ENCODE measurements around the gene C17orf75. TPM values are rescaled to one million over a fixed set of nuclear protein-coding genes. Genes with fewer than 3 reads are reported as not detected.

Gene C17orf75
- total and polyA plus RNA-seq, 12 donors = 10.7 to 25.6 (median 21.0) TPM

DNA sequence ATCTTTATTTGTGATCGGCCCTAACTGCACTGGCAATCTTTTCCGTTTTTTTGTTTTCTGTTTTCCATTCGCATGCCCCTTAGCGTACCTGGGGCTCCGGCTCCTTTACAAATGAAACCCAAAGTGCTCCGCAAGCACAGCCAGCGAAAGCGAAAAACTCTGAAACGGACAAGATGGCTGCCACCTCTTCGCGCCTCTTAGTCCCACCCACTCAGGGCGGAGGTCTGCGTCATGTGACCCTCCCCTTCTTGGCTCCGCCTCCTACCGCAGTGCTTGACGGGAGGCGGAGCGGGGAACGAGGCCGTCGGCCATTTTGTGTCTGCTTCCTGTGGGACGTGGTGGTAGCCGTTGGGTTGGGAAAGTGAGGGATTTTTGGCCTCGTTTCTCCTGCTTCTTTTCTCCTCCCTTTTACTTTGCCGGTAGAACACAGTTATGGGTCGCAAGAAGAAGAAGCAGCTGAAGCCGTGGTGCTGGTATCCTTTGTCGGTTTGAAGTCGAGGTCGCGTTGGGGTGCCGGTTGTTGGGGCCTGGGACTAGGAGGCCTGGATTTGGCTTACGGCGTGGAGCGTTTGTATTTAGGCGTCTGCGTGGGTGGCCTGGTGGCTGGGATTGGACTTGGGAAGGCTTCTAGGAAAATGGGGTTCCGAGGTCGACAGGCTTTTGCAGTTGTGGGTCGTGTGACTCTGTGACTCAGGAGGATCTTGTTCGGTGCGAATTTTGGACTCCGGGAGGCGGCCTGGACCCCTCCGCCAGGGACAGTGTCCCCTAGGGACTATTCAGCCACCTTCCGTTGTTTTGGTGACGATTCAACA is 8.1 kb upstream of the C17orf75 start, which contains the start of gene ZNF207:
Gene ZNF207 (plus strand): TSS at position 304 of the 812 bp plus-strand sequence. CDS start 129 bp downstream, at position 433.
- H3K36me3 ChIP-seq = peaks cover 0 to 36% (median 9%) of the 10 kb centered on the region in 9 donors
- H3K27me3 ChIP-seq = no peaks in the 10 kb centered on the region
- no peaks in the 10 kb centered on the region for H3K9me3 ChIP-seq
- peaks cover 14 to 51% (median 45%) of the 10 kb centered on the region in 9 donors for H3K4me1 ChIP-seq
- TF ChIP-seq, protein P1, sequence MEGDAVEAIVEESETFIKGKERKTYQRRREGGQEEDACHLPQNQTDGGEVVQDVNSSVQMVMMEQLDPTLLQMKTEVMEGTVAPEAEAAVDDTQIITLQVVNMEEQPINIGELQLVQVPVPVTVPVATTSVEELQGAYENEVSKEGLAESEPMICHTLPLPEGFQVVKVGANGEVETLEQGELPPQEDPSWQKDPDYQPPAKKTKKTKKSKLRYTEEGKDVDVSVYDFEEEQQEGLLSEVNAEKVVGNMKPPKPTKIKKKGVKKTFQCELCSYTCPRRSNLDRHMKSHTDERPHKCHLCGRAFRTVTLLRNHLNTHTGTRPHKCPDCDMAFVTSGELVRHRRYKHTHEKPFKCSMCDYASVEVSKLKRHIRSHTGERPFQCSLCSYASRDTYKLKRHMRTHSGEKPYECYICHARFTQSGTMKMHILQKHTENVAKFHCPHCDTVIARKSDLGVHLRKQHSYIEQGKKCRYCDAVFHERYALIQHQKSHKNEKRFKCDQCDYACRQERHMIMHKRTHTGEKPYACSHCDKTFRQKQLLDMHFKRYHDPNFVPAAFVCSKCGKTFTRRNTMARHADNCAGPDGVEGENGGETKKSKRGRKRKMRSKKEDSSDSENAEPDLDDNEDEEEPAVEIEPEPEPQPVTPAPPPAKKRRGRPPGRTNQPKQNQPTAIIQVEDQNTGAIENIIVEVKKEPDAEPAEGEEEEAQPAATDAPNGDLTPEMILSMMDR (IDR thresholded peaks at IDR 0.05) = no peak
- peak within 1 kb of the TSS; percentile 73 to 98 (median 94) for H3K27ac ChIP-seq
- peak; percentile 93 to 96 for DNase-seq
- peak within 1 kb of the TSS; percentile 66 to 95 (median 82) for H3K4me3 ChIP-seq
- WGBS, 2 donors = 0 to 1% methylated on average over 47 of the region's 47 CpGs
- intact Hi-C loops (cut with DNase I) = loop anchor here in 2 of 10 donors (5.0 to 10.0 kb wide), 2 partner anchors 92 to 95 kb away; partner anchors contain the start of gene PSMD11 (in 2 of the 2)
- peak; percentile 97 to 100 (median 100) for ATAC-seq

DNA sequence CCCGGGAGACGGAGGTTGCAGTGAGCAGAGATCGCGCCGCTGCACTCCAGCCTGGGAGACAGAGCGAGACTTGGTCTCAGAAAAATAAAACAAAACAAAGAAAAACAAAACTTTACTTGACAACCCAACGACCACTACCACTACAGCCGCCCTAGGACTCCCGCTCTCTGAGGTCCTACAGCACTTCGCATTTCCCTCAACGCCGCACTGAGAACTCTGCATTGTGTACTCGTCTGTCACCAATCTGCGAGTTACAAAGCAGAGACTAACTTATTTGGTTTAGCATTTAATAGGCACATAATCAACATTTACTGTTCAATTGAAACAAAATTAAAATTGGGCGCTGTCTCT is 7.5 kb upstream of the C17orf75 start:
- TF ChIP-seq, protein P1 (IDR thresholded peaks at IDR 0.05) = no peak
- Histone ChIP-seq H3K27ac (peak overlapping the region; percentile 73 to 98 (median 94)), H3K27me3 (no peaks in the 10 kb centered on the region), H3K4me1 (peaks cover 14 to 45% (median 39%) of the 10 kb centered on the region in 9 donors), H3K36me3 (peaks cover 0 to 30% (median 7%) of the 10 kb centered on the region in 9 donors), H3K4me3 (peak overlapping the region; percentile 66 to 95 (median 82)), H3K9me3 (no peaks in the 10 kb centered on the region)
- intact Hi-C loops (cut with DNase I) = no loop called here
- peak; percentile 16 to 53 (median 39) for ATAC-seq
- DNase-seq = peak in 1 of 2 donors; percentile 15
- 8 to 15% methylated on average over 15 of the region's 15 CpGs for WGBS, 2 donors

DNA sequence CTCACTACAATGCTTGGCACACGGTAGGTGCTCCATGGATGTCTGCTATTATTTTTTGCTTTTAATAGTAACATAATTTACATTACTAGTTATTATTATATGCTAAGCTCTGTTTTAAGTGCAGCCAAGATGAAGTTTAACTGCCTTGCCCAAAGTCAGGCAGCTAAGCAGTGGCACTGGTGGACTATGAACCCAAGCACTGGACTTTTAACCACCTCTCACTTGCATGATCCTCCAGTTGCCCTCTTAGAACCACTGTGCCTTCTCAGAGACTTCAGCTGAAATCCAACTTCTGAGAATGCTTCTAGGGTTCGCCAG is 6.5 kb upstream of the C17orf75 start:
- Histone ChIP-seq H3K4me3 (peak overlapping the region in 1 of 10 donors; percentile 95), H3K36me3 (peaks cover 0 to 20% (median 0%) of the 10 kb centered on the region in 9 donors), H3K4me1 (peaks cover 7 to 35% (median 29%) of the 10 kb centered on the region in 9 donors), H3K27me3 (no peaks in the 10 kb centered on the region), H3K27ac (no peak overlapping the region), H3K9me3 (no peaks in the 10 kb centered on the region)
- TF ChIP-seq, protein P1 (IDR thresholded peaks at IDR 0.05) = no peak
- DNase-seq (no peak), ATAC-seq (no peak)
- 97% methylated on average over 2 of the region's 2 CpGs for WGBS, 2 donors
- intact Hi-C loops (cut with DNase I) = no loop called here

GRCh38 chr17:32345951-32346600 is 4.1 kb upstream of the C17orf75 start:
- ATAC-seq (no peak), DNase-seq (no peak)
- Histone ChIP-seq H3K27ac (no peak overlapping the region), H3K9me3 (no peaks in the 10 kb centered on the region), H3K27me3 (no peaks in the 10 kb centered on the region), H3K36me3 (no peaks in the 10 kb centered on the region), H3K4me1 (peaks cover 2 to 29% (median 23%) of the 10 kb centered on the region in 9 donors), H3K4me3 (no peak overlapping the region)
- intact Hi-C loops (cut with DNase I) = no loop called here
- TF ChIP-seq, protein P1 (IDR thresholded peaks at IDR 0.05) = no peak
- WGBS, 2 donors = 84 to 88% methylated on average over 11 of the region's 11 CpGs

Data from heart right ventricle (tissue), 16 donors.